ENCODE data around the gene SLC44A1. TPM values are rescaled to one million over a fixed set of nuclear protein-coding genes. Genes with fewer than 3 reads are reported as not detected.

SLC44A1 gene
- total and polyA plus RNA-seq, 2 donors from 2014 or later, result 17.4 to 42.3 TPM

DNA sequence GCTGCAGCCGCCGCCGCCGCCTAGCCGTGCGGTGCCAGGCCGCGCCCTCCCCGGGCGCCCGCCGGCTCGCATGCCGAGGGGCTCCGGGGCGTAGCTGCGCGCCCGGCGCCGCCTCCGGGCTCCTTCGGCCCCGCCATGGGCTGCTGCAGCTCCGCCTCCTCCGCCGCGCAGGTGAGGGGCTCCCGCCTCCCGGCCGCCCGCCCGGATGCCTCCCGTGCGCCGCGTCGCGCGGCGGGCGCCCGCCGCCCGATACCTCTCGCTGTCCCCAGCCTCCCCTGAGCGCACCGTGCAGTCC, 230 bp downstream of the SLC44A1 start:
- Histone ChIP-seq H3K4me1 (ENCODE audit: control insufficient read depth in 2 of 3, insufficient read depth in 2 of 3, low read depth in 1 of 3, low read length in 3 of 3) (peaks cover 3 to 10% (median 4%) of the 10 kb centered on the region in 3 donors), H3K9me3 (ENCODE audit: control insufficient read depth in 2 of 3, insufficient read depth in 1 of 3, low read length in 3 of 3) (no peaks in the 10 kb centered on the region), H3K4me3 (ENCODE audit: low read length in 3 of 3) (peak overlapping the region; percentile 71 to 87 (median 78)), H3K27ac (ENCODE audit: low read depth in 2 of 2, low read length in 2 of 2) (peak overlapping the region; percentile 83 to 87), H3K9ac (ENCODE audit: low read length in 3 of 3) (peak overlapping the region in 2 of 3 donors; percentile 58 to 64), H3K36me3 (ENCODE audit: control insufficient read depth in 2 of 3, insufficient read depth in 3 of 3, low read length in 3 of 3) (no peaks in the 10 kb centered on the region), H3K27me3 (ENCODE audit: control insufficient read depth, insufficient read depth, low read length) (no peaks in the 10 kb centered on the region)
- peak in 1 of 5 donors; percentile 67 for DNase-seq
- intact Hi-C loops (cut with DNase I), result no loop called here
- FAIRE-seq, result no peak
- TF ChIP-seq, protein P1, sequence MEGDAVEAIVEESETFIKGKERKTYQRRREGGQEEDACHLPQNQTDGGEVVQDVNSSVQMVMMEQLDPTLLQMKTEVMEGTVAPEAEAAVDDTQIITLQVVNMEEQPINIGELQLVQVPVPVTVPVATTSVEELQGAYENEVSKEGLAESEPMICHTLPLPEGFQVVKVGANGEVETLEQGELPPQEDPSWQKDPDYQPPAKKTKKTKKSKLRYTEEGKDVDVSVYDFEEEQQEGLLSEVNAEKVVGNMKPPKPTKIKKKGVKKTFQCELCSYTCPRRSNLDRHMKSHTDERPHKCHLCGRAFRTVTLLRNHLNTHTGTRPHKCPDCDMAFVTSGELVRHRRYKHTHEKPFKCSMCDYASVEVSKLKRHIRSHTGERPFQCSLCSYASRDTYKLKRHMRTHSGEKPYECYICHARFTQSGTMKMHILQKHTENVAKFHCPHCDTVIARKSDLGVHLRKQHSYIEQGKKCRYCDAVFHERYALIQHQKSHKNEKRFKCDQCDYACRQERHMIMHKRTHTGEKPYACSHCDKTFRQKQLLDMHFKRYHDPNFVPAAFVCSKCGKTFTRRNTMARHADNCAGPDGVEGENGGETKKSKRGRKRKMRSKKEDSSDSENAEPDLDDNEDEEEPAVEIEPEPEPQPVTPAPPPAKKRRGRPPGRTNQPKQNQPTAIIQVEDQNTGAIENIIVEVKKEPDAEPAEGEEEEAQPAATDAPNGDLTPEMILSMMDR (IDR thresholded peaks at IDR 0.05; ENCODE audit: borderline replicate concordance, extremely low read depth, insufficient read depth), result no peak

DNA sequence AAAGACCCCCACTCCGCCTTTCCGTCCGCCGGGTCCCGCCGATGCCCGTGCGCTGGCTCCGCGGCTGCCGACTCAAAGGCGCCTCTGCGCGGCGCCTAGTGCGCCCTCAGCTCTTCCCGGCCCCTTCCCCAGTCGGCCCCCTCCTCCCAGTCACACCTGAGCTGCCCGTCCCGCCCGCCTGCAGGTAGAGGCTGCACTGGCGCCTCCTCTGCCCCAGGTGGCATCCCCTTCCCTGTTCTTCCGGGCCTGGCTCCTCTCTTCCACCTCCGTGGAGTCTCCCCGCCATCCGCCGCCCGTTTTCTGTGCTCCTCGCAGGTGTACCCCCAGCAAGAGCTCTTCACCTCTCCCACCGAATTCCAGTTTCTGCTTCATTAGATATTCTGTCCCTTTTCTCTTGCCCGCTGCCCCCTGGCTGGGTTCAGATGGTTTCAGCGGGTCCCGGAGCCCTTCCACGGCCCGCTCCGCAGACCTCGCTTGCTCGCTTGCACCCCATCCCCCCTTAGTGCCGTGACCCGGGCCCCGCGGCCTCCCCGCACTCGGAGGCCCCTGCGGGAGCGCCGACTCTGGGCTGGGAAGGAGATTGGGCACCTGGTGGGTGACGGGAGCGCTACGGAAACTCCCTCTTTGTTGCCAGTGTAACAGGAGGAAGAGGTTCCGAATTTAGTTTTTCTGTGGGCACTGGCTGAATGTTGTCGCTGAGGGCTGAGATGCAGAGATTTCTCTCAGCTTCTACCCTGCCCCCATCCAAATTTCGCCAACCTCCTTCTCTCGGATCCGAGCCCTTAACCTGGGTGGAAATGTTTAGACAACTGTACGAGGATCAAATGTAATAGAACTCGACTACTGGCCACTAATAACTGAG, 809 bp downstream of the SLC44A1 start:
- H3K9me3 ChIP-seq (ENCODE audit: control insufficient read depth in 2 of 3, insufficient read depth in 1 of 3, low read length in 3 of 3), result no peaks in the 10 kb centered on the region
- peak; percentile 76 to 90 (median 82) for DNase-seq
- TF ChIP-seq, protein P1 (IDR thresholded peaks at IDR 0.05; ENCODE audit: borderline replicate concordance, extremely low read depth, insufficient read depth), result peak; percentile 23
- peak overlapping the region; percentile 71 to 87 (median 78) for H3K4me3 ChIP-seq (ENCODE audit: low read length in 3 of 3)
- peak overlapping the region; percentile 83 to 87 for H3K27ac ChIP-seq (ENCODE audit: low read depth in 2 of 2, low read length in 2 of 2)
- H3K4me1 ChIP-seq (ENCODE audit: control insufficient read depth in 2 of 3, insufficient read depth in 2 of 3, low read depth in 1 of 3, low read length in 3 of 3), result peaks cover 3 to 10% (median 4%) of the 10 kb centered on the region in 3 donors
- H3K36me3 ChIP-seq (ENCODE audit: control insufficient read depth in 2 of 3, insufficient read depth in 3 of 3, low read length in 3 of 3), result no peaks in the 10 kb centered on the region
- intact Hi-C loops (cut with DNase I), result no loop called here
- H3K27me3 ChIP-seq (ENCODE audit: control insufficient read depth, insufficient read depth, low read length), result no peaks in the 10 kb centered on the region
- peak overlapping the region; percentile 56 to 64 (median 58) for H3K9ac ChIP-seq (ENCODE audit: low read length in 3 of 3)
- no peak for FAIRE-seq

DNA sequence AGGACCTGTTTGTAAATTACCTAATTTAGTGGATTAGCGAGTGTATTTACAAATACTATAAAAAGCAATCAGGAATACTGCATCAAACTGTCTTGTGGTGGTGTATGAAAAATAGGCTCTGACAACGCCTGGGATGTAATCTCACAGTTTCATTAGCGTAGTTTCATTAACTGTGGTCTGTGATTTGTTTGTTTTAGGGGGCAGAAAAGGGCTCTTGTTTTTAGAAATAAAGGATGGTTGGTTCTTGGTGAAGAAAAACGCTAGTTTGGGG, 1.4 kb downstream of the SLC44A1 start:
- Histone ChIP-seq H3K36me3 (ENCODE audit: control insufficient read depth in 2 of 3, insufficient read depth in 3 of 3, low read length in 3 of 3) (no peaks in the 10 kb centered on the region), H3K9me3 (ENCODE audit: control insufficient read depth in 2 of 3, insufficient read depth in 1 of 3, low read length in 3 of 3) (no peaks in the 10 kb centered on the region), H3K4me3 (ENCODE audit: low read length in 3 of 3) (peak overlapping the region; percentile 71 to 87 (median 78)), H3K27ac (ENCODE audit: low read depth in 2 of 2, low read length in 2 of 2) (peak overlapping the region; percentile 83 to 87), H3K27me3 (ENCODE audit: control insufficient read depth, insufficient read depth, low read length) (no peaks in the 10 kb centered on the region), H3K9ac (ENCODE audit: low read length in 3 of 3) (peak overlapping the region; percentile 56 to 64 (median 56)), H3K4me1 (ENCODE audit: control insufficient read depth in 2 of 3, insufficient read depth in 2 of 3, low read depth in 1 of 3, low read length in 3 of 3) (peaks cover 3 to 10% (median 4%) of the 10 kb centered on the region in 3 donors)
- TF ChIP-seq, protein P1 (IDR thresholded peaks at IDR 0.05; ENCODE audit: borderline replicate concordance, extremely low read depth, insufficient read depth), result no peak
- no peak for FAIRE-seq
- no peak for DNase-seq
- intact Hi-C loops (cut with DNase I), result no loop called here
